ENCODE measurements around the gene CDK19. TPM values are rescaled to one million over a fixed set of nuclear protein-coding genes. Genes with fewer than 3 reads are reported as not detected.
"Not testable (repeated sequence)": the region's sequence is repeated elsewhere in the genome, so short reads cannot be mapped to it uniquely, and the experiment has no call there.

The CDK19 gene
- total and polyA plus RNA-seq, 10 of the 15 experiments (the other 5 are each of a cell fraction or from before 2014, with no cell fraction given): 4.6 to 21.4 (median 12.4) TPM

DNA sequence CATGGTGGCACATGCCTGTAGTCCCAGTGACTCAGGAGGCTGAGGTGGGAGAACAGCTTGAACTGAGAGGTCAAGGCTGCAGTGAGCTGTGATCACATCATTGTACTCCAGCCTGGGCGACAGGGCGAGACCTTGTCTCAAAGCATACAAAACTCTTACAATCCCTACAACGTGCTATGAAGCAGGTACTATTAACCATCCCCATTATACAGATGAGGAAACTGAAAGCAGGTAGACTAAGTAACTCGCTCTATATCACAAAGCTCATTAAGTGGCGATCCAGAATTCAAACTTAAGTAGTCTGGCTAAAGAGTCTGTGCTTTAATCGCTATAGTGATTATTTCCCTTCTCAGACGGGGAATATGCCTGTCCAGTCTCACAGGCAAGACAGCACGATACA is 54.7 kb downstream of the CDK19 start (continued):
- no peak for TF ChIP-seq ETV6 (conservative IDR thresholded peaks at IDR 0.05 in 1 of 2, IDR thresholded peaks at IDR 0.05 in 1 of 2; ENCODE audit: borderline replicate concordance in 1 of 2, low read depth in 1 of 2)

DNA sequence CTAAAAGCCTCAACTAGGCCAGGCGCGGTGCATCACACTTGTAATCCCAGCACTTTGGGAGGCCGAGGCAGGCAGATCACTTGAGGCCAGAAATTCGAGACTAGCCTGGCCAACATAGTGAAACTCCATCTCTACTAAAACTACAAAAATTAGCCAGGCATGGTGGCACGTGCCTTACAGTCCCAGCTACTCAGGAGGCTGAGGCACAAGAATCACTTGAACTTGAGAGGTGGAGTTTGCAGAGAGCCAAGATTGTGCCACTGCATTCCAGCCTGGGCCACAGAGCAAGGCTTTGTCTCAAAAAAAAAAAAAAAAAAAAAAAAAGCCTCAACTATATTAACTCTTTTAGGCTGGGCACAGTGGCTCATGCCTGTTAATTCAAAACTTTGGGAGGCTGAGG is 55.2 kb downstream of the CDK19 start:
- H3K27me3 ChIP-seq (replicated peaks in 1 of 2; ENCODE audit: control insufficient read depth in 2 of 2, insufficient read depth in 2 of 2, low read length in 1 of 2); H3K27ac ChIP-seq (ENCODE audit: control insufficient read depth, insufficient read depth); H3K9me3 ChIP-seq (replicated peaks; ENCODE audit: control insufficient read depth, insufficient read depth, low read length); H2AFZ ChIP-seq (ENCODE audit: control insufficient read depth, low read depth, low read length); H3K9ac ChIP-seq (ENCODE audit: control insufficient read depth, insufficient read depth, low read length); BruUV-seq (replicated peaks); H3K4me2 ChIP-seq (ENCODE audit: control insufficient read depth, insufficient read depth); POLR2A ChIA-PET; DNase-seq (ENCODE audit: low read depth, low spot score); in situ Hi-C loops (cut with MboI); intact Hi-C loops (cut with micrococcal nuclease; ENCODE audit: unreplicated experiment); H3K79me2 ChIP-seq (ENCODE audit: control insufficient read depth, insufficient read depth, low read length); H3K4me3 ChIP-seq; FAIRE-seq; H3K36me3 ChIP-seq (ENCODE audit: control insufficient read depth in 2 of 2, insufficient read depth in 2 of 2, low read length in 1 of 2); ATAC-seq; H4K20me1 ChIP-seq (ENCODE audit: control insufficient read depth, insufficient read depth); H3K4me1 ChIP-seq (ENCODE audit: control insufficient read depth, insufficient read depth, low read length): not testable (repeated sequence)
- SMC1A ChIA-PET (ENCODE audit: uncharacterized antibody, unreplicated experiment): interaction anchor here (1.3 kb wide), 1 partner anchor 42 kb away, joined by 3 read pairs; no protein-coding TSS in a partner anchor
- CTCF ChIA-PET: interaction anchor here (1.2 to 1.6 kb wide), 2 partner anchors 10 to 19 kb away, joined by 3 read pairs; no protein-coding TSS in a partner anchor
- WGBS (ENCODE audit: insufficient coverage, insufficient replicate concordance, low lambda C conversion rate, missing lambda C conversion rate): 88% methylated on average over 5 of the region's 5 CpGs
- RAD21 ChIA-PET (ENCODE audit: unreplicated experiment): interaction anchor here (1.0 kb wide), 1 partner anchor 19 kb away, joined by 3 read pairs; no protein-coding TSS in a partner anchor

DNA sequence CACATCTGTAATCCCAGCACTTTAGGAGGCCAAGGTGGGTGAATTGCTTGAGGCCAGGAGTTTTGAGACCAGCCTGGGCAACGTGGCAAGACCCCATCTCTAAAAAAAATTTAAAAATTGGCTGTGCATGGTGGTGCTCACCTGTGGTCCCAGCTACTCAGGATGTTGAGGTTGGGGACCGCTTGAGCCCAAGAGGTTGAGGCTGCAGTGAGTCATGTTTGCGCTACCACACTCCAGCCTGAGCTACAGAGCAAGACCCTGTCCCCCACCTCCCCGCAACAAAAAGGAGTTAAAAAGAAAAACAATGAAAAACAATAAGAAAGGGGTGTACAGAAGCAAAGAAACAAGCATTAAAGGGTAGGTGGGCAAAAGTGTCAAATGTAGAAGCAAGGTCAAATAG is 57.3 kb downstream of the CDK19 start:
- H3K4me3 ChIP-seq: no peak overlapping the region
- POLR2A ChIA-PET: no interaction called here
- RAD21 ChIA-PET (ENCODE audit: unreplicated experiment): interaction anchor here (1.0 kb wide), 1 partner anchor 116 kb away, joined by 3 read pairs; the partner anchor contains the start of gene AMD1
- intact Hi-C loops (cut with micrococcal nuclease; ENCODE audit: unreplicated experiment) (no loop called here), in situ Hi-C loops (cut with MboI) (no loop called here)
- WGBS (ENCODE audit: insufficient coverage, insufficient replicate concordance, low lambda C conversion rate, missing lambda C conversion rate): 78% methylated on average over 4 of the region's 4 CpGs
- H3K9ac ChIP-seq (ENCODE audit: control insufficient read depth, insufficient read depth, low read length): no peak overlapping the region
- DNase-seq (ENCODE audit: low read depth, low spot score): no peak
- H3K4me2 ChIP-seq (ENCODE audit: control insufficient read depth, insufficient read depth): no peak overlapping the region
- H4K20me1 ChIP-seq (ENCODE audit: control insufficient read depth, insufficient read depth): no peaks in the 10 kb centered on the region
- SMC1A ChIA-PET (ENCODE audit: uncharacterized antibody, unreplicated experiment): interaction anchor here (1.1 to 1.5 kb wide), 2 partner anchors 10 to 57 kb away, joined by 3 read pairs; partner anchors contain the start of gene CDK19
- peaks cover 5% of the 10 kb centered on the region for H3K4me1 ChIP-seq (ENCODE audit: control insufficient read depth, insufficient read depth, low read length)
- BruUV-seq (replicated peaks): no TSS peak
- H3K27me3 ChIP-seq (replicated peaks in 1 of 2; ENCODE audit: control insufficient read depth in 2 of 2, insufficient read depth in 2 of 2, low read length in 1 of 2): no peaks in the 10 kb centered on the region
- FAIRE-seq: no peak
- CTCF ChIA-PET: interaction anchor here (1.0 kb wide), 1 partner anchor 230 kb away, joined by 3 read pairs; no protein-coding TSS in a partner anchor
- no peaks in the 10 kb centered on the region for H3K36me3 ChIP-seq (ENCODE audit: control insufficient read depth in 2 of 2, insufficient read depth in 2 of 2, low read length in 1 of 2)
- H3K9me3 ChIP-seq (replicated peaks; ENCODE audit: control insufficient read depth, insufficient read depth, low read length): no peaks in the 10 kb centered on the region; the same call in 2 of the 3 replicates
- H3K79me2 ChIP-seq (ENCODE audit: control insufficient read depth, insufficient read depth, low read length): no peaks in the 10 kb centered on the region
- H3K27ac ChIP-seq (ENCODE audit: control insufficient read depth, insufficient read depth): no peak overlapping the region
- H2AFZ ChIP-seq (ENCODE audit: control insufficient read depth, low read depth, low read length): no peak overlapping the region
- ATAC-seq: no peak
- TF ChIP-seq, protein P1, sequence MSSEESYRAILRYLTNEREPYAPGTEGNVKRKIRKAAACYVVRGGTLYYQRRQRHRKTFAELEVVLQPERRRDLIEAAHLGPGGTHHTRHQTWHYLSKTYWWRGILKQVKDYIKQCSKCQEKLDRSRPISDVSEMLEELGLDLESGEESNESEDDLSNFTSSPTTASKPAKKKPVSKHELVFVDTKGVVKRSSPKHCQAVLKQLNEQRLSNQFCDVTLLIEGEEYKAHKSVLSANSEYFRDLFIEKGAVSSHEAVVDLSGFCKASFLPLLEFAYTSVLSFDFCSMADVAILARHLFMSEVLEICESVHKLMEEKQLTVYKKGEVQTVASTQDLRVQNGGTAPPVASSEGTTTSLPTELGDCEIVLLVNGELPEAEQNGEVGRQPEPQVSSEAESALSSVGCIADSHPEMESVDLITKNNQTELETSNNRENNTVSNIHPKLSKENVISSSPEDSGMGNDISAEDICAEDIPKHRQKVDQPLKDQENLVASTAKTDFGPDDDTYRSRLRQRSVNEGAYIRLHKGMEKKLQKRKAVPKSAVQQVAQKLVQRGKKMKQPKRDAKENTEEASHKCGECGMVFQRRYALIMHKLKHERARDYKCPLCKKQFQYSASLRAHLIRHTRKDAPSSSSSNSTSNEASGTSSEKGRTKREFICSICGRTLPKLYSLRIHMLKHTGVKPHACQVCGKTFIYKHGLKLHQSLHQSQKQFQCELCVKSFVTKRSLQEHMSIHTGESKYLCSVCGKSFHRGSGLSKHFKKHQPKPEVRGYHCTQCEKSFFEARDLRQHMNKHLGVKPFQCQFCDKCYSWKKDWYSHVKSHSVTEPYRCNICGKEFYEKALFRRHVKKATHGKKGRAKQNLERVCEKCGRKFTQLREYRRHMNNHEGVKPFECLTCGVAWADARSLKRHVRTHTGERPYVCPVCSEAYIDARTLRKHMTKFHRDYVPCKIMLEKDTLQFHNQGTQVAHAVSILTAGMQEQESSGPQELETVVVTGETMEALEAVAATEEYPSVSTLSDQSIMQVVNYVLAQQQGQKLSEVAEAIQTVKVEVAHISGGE (CRISPR knock-in tag; IDR thresholded peaks at IDR 0.05): no peak
- TF ChIP-seq, protein P2, sequence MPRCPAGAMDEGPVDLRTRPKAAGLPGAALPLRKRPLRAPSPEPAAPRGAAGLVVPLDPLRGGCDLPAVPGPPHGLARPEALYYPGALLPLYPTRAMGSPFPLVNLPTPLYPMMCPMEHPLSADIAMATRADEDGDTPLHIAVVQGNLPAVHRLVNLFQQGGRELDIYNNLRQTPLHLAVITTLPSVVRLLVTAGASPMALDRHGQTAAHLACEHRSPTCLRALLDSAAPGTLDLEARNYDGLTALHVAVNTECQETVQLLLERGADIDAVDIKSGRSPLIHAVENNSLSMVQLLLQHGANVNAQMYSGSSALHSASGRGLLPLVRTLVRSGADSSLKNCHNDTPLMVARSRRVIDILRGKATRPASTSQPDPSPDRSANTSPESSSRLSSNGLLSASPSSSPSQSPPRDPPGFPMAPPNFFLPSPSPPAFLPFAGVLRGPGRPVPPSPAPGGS (IDR thresholded peaks at IDR 0.05; ENCODE audit: borderline replicate concordance, insufficient read depth, low read depth, low read length, poor library complexity, severe bottlenecking): no peak
- TF ChIP-seq, protein P3, sequence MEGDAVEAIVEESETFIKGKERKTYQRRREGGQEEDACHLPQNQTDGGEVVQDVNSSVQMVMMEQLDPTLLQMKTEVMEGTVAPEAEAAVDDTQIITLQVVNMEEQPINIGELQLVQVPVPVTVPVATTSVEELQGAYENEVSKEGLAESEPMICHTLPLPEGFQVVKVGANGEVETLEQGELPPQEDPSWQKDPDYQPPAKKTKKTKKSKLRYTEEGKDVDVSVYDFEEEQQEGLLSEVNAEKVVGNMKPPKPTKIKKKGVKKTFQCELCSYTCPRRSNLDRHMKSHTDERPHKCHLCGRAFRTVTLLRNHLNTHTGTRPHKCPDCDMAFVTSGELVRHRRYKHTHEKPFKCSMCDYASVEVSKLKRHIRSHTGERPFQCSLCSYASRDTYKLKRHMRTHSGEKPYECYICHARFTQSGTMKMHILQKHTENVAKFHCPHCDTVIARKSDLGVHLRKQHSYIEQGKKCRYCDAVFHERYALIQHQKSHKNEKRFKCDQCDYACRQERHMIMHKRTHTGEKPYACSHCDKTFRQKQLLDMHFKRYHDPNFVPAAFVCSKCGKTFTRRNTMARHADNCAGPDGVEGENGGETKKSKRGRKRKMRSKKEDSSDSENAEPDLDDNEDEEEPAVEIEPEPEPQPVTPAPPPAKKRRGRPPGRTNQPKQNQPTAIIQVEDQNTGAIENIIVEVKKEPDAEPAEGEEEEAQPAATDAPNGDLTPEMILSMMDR (IDR thresholded peaks at IDR 0.05 in 2 of 3, conservative IDR thresholded peaks at IDR 0.05 in 1 of 3; ENCODE audit: control insufficient read depth in 2 of 3, extremely low read depth in 1 of 3, insufficient read depth in 1 of 3, low read depth in 3 of 3, low read length in 3 of 3): no peak
- TF ChIP-seq KAT2A (conservative IDR thresholded peaks at IDR 0.05; ENCODE audit: control insufficient read depth, low read depth, low read length) (no peak), MYC (IDR thresholded peaks at IDR 0.05; ENCODE audit: insufficient read depth, insufficient read length, insufficient replicate concordance, low read length, severe bottlenecking) (no peak)

All from GM12878 (cell line).